Right lobe of liver (tissue), 4 donors: Measurements from ENCODE around the gene LIFR.

Experiments used
- CTCF ChIP-seq, 4 donors: fragments of 200-600 bp in 3 of 4; fragments of 450-650 bp in 1 of 4; IDR thresholded peaks; one replicate each; pipeline versions ENCODE4 v1.5.1 to v1.8.0; 2016 to 2022; ENCODE audit warnings: antibody characterized with exemption in 4 of 4, mild to moderate bottlenecking in 2 of 4
- POLR2A ChIP-seq: fragments of 450-650 bp; IDR thresholded peaks from one replicate; pipeline ENCODE4 v1.6.1; 2017; ENCODE audit warnings: antibody characterized with exemption, mild to moderate bottlenecking
- donor health status: DM: no; HTN: no; CAD: no.
- donor health status: DM: no; HTN: no; CAD: no.
- donor health status: DM: no; HTN: yes; CAD: no.

GRCh38 chr5:38453921-38454320, 102.5 kb downstream of the LIFR start:
- TF ChIP-seq POLR2A (no peak), CTCF (IDR thresholded peaks at IDR 0.05) (no peak)
